GM12873 (cell line): ENCODE measurements around the gene GALNT6.

Source experiments
- CTCF ChIP-seq: IDR thresholded peaks from 2 replicates; pipeline ENCODE4 v1.5.1; 2012; ENCODE audit warnings: low read depth, mild to moderate bottlenecking, moderate library complexity, low read length, control low read depth; ENCODE audit not compliant: insufficient read depth; ENCODE audit errors: missing control alignments

The GALNT6 gene

DNA sequence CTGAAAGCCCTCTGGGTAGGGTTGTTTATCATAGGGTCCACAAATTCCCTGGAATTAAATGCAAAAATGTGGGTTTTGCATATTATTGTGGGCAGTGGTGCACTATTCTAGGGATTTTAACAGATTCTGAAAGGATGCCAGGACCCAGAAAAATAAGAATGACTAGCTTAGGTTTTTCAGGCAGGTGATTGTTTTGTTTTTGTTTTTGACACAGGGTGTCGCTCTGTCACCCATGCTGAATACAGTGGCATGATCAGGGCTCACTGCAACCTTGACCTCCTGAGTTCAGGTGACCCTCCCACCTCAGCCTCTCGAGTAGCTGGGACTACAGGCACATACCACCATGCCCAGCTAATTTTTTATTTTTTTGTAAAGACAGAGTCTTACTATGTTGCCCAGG, 19.2 kb downstream of the GALNT6 start:
- no peak for TF ChIP-seq CTCF

DNA sequence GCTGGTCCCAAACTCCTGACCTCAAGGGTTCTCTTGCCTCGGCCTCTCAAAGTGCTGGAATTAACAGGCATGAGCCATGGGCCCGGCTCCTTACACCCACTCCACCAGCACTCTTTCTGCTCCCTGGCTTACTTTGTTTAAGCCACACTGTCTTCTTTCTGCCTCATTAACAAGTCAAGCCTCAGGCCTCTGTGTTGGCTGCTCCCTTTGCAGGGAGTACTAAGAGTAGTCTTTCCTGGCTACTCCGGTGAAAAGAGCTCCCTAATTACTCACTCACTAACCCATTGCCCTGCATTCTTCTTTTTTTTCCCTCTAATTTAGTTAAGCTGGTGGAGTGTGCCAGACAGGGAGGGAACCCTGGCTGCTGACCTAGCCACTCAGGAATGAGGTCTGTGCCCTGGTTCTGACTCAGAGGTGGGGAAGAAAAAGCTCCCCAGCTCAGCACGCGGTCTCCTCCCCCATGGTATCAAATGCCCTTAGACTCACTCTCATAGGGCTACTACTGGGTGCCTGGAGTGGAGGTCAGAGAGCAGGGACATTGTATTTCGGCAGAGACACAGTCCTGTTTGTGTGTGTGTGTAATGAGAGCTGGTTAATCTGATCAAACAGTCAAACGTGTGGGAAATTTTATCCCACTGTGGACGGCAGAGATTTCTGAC, 19.8 kb downstream of the GALNT6 start:
- no peak for TF ChIP-seq CTCF

DNA sequence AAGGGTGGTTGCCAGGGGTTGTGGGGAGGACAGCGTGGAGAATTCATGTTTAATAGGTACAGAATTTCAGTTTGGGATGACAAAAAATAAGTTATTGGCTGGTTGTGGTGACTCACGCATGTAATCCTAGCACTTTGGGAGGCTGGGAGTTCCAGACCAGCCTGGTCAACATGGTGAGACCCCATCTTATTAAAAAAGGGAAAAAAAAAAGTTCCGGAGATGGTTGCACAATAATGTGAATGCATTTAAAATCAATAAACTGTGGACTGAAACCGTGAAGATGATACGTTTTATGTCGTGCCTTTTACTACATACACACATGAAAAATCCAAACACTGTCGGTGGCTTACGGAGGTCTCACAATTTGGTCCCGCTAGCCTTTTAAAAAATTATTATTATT, 20.5 kb downstream of the GALNT6 start:
- no peak for TF ChIP-seq CTCF

GRCh38 chr12:51369581-51369980, 21.6 kb downstream of the GALNT6 start:
- no peak for TF ChIP-seq CTCF

GRCh38 chr12:51368640-51369517, 22.3 kb downstream of the GALNT6 start:
- no peak for TF ChIP-seq CTCF

- no peak for TF ChIP-seq CTCF
Observed at GRCh38 chr12:51365276-51365675, 25.9 kb downstream of the GALNT6 start.

GRCh38 chr12:51364001-51364400, 27.2 kb downstream of the GALNT6 start:
- TF ChIP-seq CTCF, result no peak
